Neutrophil (primary cell): ENCODE measurements around the gene FMO2.

ENCODE experiments used
- H3K27ac ChIP-seq: fragments of 200-600 bp; sonication (generic); 2 replicates; pipeline ENCODE4 v1.5.1; 2016; ENCODE audit warnings: mild to moderate bottlenecking, moderate library complexity
- H3K27me3 ChIP-seq: fragments of 200-600 bp; sonication (generic); 2 replicates; pipeline ENCODE4 v1.6.0; 2016; ENCODE audit warnings: mild to moderate bottlenecking
- H3K36me3 ChIP-seq: fragments of 200-600 bp; sonication (generic); 2 replicates; pipeline ENCODE4 v1.5.1; 2017
- H3K4me1 ChIP-seq, 2 experiments: fragments of 200-600 bp in 1 of 2; sonication (generic) in 1 of 2; 1 replicate in 1 of 2; 2 replicates in 1 of 2; pipeline versions ENCODE4 v1.5.1 to v1.6.1; 2013 to 2016; ENCODE audit warnings: low read depth in 1 of 2, low read length in 1 of 2, mild to moderate bottlenecking in 1 of 2, moderate library complexity in 1 of 2; ENCODE audit not compliant: control insufficient read depth in 1 of 2, insufficient read depth in 1 of 2
- H3K4me3 ChIP-seq, 2 experiments: fragments of 200-600 bp in 1 of 2; sonication (generic) in 1 of 2; 1 replicate in 1 of 2; 2 replicates in 1 of 2; pipeline ENCODE4 v1.5.1; 2013 to 2016; ENCODE audit warnings: low read depth in 1 of 2, low read length in 1 of 2, mild to moderate bottlenecking in 1 of 2, moderate library complexity in 1 of 2
- H3K9me3 ChIP-seq: fragments of 200-600 bp; sonication (generic); 2 replicates; pipeline ENCODE4 v1.5.1; 2016
- TF ChIP-seq, protein P1 (sequence below): fragments of 200-600 bp; sonication (generic); IDR thresholded peaks from 2 replicates; pipeline ENCODE4 v1.5.1; 2016; ENCODE audit warnings: antibody characterized with exemption

The FMO2 gene

GRCh38 chr1:171140956-171141687, 44.0 kb upstream of the FMO2 start:
- Histone ChIP-seq H3K4me1 (no peaks in the 10 kb centered on the region), H3K9me3 (no peaks in the 10 kb centered on the region), H3K36me3 (no peaks in the 10 kb centered on the region), H3K4me3 (no peak overlapping the region), H3K27me3 (no peaks in the 10 kb centered on the region), H3K27ac (no peak overlapping the region)
- TF ChIP-seq, protein P1, sequence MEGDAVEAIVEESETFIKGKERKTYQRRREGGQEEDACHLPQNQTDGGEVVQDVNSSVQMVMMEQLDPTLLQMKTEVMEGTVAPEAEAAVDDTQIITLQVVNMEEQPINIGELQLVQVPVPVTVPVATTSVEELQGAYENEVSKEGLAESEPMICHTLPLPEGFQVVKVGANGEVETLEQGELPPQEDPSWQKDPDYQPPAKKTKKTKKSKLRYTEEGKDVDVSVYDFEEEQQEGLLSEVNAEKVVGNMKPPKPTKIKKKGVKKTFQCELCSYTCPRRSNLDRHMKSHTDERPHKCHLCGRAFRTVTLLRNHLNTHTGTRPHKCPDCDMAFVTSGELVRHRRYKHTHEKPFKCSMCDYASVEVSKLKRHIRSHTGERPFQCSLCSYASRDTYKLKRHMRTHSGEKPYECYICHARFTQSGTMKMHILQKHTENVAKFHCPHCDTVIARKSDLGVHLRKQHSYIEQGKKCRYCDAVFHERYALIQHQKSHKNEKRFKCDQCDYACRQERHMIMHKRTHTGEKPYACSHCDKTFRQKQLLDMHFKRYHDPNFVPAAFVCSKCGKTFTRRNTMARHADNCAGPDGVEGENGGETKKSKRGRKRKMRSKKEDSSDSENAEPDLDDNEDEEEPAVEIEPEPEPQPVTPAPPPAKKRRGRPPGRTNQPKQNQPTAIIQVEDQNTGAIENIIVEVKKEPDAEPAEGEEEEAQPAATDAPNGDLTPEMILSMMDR: no peak

GRCh38 chr1:171141688-171142415, 43.2 kb upstream of the FMO2 start:
- Histone ChIP-seq H3K4me3 (no peak overlapping the region), H3K27ac (no peak overlapping the region), H3K36me3 (no peaks in the 10 kb centered on the region), H3K27me3 (no peaks in the 10 kb centered on the region), H3K9me3 (no peaks in the 10 kb centered on the region), H3K4me1 (no peaks in the 10 kb centered on the region)
- TF ChIP-seq, protein P1: no peak

DNA sequence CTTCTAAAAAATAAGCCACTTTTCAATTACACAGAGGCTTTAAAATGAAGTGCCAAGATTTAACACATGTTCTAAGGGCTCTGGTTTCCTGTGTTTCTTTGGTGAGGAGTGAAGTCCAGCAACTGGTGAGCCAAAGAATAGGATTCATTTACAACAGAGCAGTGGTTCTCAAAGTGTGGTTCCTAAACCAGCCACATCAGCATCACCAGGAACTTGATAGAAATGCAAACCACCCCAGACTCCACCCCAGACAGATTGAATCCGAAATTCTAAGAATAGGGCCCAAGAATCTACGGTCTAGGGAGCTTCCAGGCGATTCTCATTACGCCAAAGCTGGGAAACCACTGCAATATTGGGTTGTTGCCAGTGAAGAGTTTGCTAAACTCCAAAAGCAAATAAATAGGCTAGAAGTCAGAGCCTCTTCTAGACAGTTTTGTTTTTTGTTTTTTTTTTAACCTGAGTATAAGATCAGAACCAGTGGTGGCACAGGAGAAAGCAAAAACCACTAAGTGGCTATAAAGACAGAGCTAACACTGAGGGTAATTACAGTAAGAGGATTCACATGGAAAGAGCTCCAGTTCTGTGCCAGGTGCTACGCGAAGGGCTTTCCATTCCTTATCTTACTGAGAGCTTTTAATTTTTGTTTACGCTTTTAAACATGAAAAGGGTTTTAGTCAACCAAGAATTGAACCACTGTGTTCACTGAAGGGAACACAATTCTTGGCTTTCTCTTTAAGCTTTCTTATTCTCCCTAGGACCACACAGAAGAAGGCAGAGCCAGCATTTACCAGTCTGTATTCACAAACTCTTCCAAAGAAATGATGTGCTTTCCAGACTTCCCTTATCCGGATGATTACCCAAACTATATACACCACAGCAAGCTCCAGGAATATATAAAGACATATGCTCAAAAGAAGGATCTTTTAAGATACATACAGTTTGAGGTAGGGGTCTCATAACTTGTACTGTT, 42.4 kb upstream of the FMO2 start:
- Histone ChIP-seq H3K4me1 (no peaks in the 10 kb centered on the region), H3K36me3 (no peaks in the 10 kb centered on the region), H3K9me3 (no peaks in the 10 kb centered on the region), H3K27ac (no peak overlapping the region), H3K4me3 (no peak overlapping the region), H3K27me3 (no peaks in the 10 kb centered on the region)
- TF ChIP-seq, protein P1: no peak

GRCh38 chr1:171150156-171150555, 34.9 kb upstream of the FMO2 start:
- no peaks in the 10 kb centered on the region for H3K36me3 ChIP-seq
- no peak overlapping the region for H3K4me3 ChIP-seq
- TF ChIP-seq, protein P1: no peak
- no peak overlapping the region for H3K27ac ChIP-seq
- H3K9me3 ChIP-seq: no peaks in the 10 kb centered on the region
- H3K4me1 ChIP-seq: no peaks in the 10 kb centered on the region
- H3K27me3 ChIP-seq: no peaks in the 10 kb centered on the region

DNA sequence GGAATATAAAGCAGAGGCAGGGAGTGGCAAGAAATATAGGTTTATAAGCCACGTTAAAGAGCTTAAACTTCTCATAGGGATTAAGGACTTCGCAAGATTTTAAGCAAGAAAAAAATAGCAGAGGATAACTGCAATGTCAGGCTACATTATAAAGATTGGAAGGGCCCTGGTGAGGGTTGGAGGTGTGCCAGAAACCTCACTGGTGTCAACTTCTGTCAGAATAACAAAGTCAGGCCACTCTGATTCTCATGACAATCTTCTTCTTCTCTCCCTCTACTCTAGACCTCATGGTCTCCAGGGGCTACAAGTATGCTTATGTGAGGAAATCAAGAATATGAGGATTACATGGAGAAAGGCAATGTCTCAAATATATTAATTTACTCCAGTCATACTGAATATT, 32.6 kb upstream of the FMO2 start:
- Histone ChIP-seq H3K4me3 (no peak overlapping the region), H3K27me3 (no peaks in the 10 kb centered on the region), H3K9me3 (no peaks in the 10 kb centered on the region), H3K36me3 (no peaks in the 10 kb centered on the region), H3K4me1 (no peaks in the 10 kb centered on the region), H3K27ac (no peak overlapping the region)
- TF ChIP-seq, protein P1: no peak
